Stomach (tissue), 4 donors: ENCODE data around the gene TFDP2.

Source experiments
- EP300 ChIP-seq: sonication (generic); formaldehyde crosslinking; IDR thresholded peaks from one replicate; pipeline ENCODE4 v1.6.1; 2017; ENCODE audit warnings: antibody characterized with exemption
- POLR2A ChIP-seq, 4 donors: fragments of 450-650 bp; IDR thresholded peaks; one replicate each; pipeline ENCODE4 v1.6.1; 2016; ENCODE audit warnings: antibody characterized with exemption in 4 of 4, control low read depth in 2 of 4, mild to moderate bottlenecking in 1 of 4, moderate library complexity in 1 of 4
- POLR2AphosphoS5 ChIP-seq, 3 donors: sonication (generic); formaldehyde crosslinking; IDR thresholded peaks; one replicate each; pipeline ENCODE4 v1.6.1; 2016; ENCODE audit warnings: antibody characterized with exemption in 3 of 3
- TF ChIP-seq, protein P1 (sequence below), 7 experiments: fragments of 450-650 bp in 4 of 7; fragments of 200-600 bp in 3 of 7; sonication (generic) in 3 of 7; IDR thresholded peaks; one replicate each; pipeline ENCODE4 v1.5.1; 2016 to 2019; ENCODE audit warnings: antibody characterized with exemption in 7 of 7, control low read depth in 2 of 7, mild to moderate bottlenecking in 1 of 7

DNA sequence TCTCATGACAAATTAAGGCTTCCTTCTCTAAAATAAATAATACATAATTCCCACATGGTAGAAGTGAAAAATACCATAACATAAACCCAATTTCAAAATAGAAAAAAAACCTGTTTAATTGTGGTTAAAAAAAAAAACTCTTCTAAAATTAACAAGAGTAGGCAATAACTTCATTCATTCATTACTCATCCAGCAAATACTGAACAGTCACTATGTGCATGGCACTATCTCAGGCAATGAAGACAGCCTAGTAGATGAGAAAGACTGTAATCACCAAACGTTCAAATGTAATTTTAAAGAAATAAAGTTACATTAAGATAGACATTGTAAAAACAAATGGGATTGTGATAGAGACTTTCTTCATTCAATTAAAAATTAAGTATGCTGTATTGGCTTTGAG, 43.4 kb downstream of the TFDP2 start:
- TF ChIP-seq, protein P1, sequence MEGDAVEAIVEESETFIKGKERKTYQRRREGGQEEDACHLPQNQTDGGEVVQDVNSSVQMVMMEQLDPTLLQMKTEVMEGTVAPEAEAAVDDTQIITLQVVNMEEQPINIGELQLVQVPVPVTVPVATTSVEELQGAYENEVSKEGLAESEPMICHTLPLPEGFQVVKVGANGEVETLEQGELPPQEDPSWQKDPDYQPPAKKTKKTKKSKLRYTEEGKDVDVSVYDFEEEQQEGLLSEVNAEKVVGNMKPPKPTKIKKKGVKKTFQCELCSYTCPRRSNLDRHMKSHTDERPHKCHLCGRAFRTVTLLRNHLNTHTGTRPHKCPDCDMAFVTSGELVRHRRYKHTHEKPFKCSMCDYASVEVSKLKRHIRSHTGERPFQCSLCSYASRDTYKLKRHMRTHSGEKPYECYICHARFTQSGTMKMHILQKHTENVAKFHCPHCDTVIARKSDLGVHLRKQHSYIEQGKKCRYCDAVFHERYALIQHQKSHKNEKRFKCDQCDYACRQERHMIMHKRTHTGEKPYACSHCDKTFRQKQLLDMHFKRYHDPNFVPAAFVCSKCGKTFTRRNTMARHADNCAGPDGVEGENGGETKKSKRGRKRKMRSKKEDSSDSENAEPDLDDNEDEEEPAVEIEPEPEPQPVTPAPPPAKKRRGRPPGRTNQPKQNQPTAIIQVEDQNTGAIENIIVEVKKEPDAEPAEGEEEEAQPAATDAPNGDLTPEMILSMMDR (IDR thresholded peaks at IDR 0.05): no peak
- TF ChIP-seq POLR2A (IDR thresholded peaks at IDR 0.05) (no peak), EP300 (no peak), POLR2AphosphoS5 (IDR thresholded peaks at IDR 0.05) (no peak)
